Naive B cell (primary cell): Measurements from ENCODE around the gene OTOP2. TPM values are rescaled to one million over a fixed set of nuclear protein-coding genes. Genes with fewer than 3 reads are reported as not detected.
"Not testable (repeated sequence)": the region's sequence is repeated elsewhere in the genome, so short reads cannot be mapped to it uniquely, and the experiment has no call there.

Experiments
- ATAC-seq, 2 donors: fragments of 150-1000 bp; cut with Tn5 transposase; 2 replicates each; pipeline ENCODE4 v1.10.0; 2021; ENCODE audit warnings: low read depth in 2 of 2, mild to moderate bottlenecking in 2 of 2, moderate library complexity in 2 of 2
- DNase-seq: peaks from one replicate; pipeline ENCODE4 v3.0.0; 2022
- H3K27ac Mint-ChIP-seq, 6 donors: one replicate each; pipeline ENCODE4 v1.8.0; 2020 to 2022; ENCODE audit warnings: mild to moderate bottlenecking in 6 of 6, mixed read lengths in 6 of 6, moderate library complexity in 5 of 6, inconsistent platforms in 2 of 6
- H3K27me3 Mint-ChIP-seq, 3 donors: one replicate each; pipeline ENCODE4 v1.8.0; 2021 to 2022; ENCODE audit warnings: mixed read lengths in 3 of 3, mild to moderate bottlenecking in 1 of 3
- H3K36me3 Mint-ChIP-seq, 2 donors: one replicate each; pipeline ENCODE4 v1.8.0; 2020 to 2022; ENCODE audit warnings: mixed read lengths in 2 of 2, inconsistent platforms in 1 of 2, mild to moderate bottlenecking in 1 of 2
- H3K4me1 Mint-ChIP-seq, 3 donors: one replicate each; pipeline ENCODE4 v1.8.0; 2020 to 2022; ENCODE audit warnings: mixed read lengths in 3 of 3, inconsistent platforms in 1 of 3, mild to moderate bottlenecking in 1 of 3, moderate library complexity in 1 of 3
- H3K4me3 Mint-ChIP-seq, 8 donors: one replicate each; pipeline ENCODE4 v1.8.0; 2020 to 2022; ENCODE audit warnings: mild to moderate bottlenecking in 8 of 8, mixed read lengths in 8 of 8, moderate library complexity in 8 of 8, inconsistent platforms in 2 of 8
- H3K9me3 Mint-ChIP-seq, 7 donors: one replicate each; pipeline ENCODE4 v1.8.0; 2020 to 2022; ENCODE audit warnings: mixed read lengths in 7 of 7, mild to moderate bottlenecking in 5 of 7, inconsistent platforms in 2 of 7, moderate library complexity in 1 of 7
- polyA plus RNA-seq, 6 donors: library from polyadenylated mRNA; unstranded; fragments of 300-500 nt; fragmentation: Illumina TruSeq; gene quantifications; one replicate each; pipeline ENCODE4 v1.2.3, GENCODE V29; 2021; ENCODE audit warnings: low read depth in 6 of 6

OTOP2 gene
- polyA plus RNA-seq, 6 donors from 2014 or later: not detected

DNA sequence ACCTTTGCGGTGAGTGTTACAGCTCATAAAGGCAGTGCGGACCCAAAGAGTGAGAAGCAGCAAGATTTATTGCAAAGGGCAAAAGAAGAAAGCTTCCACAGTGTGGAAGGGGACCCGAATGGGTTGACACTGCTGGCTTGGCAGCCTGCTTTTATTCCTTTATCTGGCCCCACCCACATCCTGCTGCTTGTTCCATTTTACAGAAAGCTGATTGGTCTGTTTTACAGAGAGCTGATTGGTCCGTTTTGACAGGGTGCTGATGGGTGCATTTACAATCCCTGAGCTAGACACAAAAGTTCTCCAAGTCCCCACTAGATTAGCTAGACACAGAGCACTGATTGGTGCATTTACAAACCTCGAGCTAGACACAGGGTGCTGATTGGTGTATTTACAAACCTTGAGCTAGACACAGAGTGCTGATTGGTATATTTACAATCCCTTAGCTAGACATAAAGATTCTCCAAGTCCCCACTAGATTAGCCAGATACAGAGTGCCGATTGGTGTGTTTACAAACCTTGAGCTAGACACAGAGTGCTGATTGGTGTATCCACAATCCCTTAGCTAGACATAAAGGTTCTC, 17.8 kb upstream of the OTOP2 start:
- not testable (repeated sequence) for H3K4me1 Mint-ChIP-seq, ATAC-seq, H3K4me3 Mint-ChIP-seq, H3K27ac Mint-ChIP-seq, H3K9me3 Mint-ChIP-seq, H3K36me3 Mint-ChIP-seq, DNase-seq
- H3K27me3 Mint-ChIP-seq: peaks cover 21 to 67% (median 37%) of the 10 kb centered on the region in 3 donors

DNA sequence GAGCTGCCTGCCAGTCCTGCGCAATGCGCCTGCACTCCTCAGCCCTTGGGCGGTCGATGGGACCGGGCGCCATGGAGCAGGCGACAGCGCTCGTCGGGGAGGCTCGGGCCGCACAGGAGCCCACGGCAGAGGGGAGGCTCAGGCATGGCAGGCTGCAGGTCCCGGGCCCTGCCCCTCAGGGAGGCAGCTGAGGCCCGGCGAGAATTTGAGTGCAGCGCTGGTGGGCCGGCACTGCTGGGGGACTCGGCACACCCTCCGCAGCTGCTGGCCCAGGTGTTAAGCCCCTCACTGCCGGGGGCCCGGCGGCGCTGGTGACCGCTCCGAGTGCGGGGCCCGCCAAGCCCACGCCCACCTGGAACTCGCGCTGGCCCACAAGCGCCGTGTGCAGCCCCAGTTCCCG, 17.1 kb upstream of the OTOP2 start:
- H3K36me3 Mint-ChIP-seq: no peaks in the 10 kb centered on the region
- H3K4me1 Mint-ChIP-seq: no peaks in the 10 kb centered on the region
- no peaks in the 10 kb centered on the region for H3K9me3 Mint-ChIP-seq
- H3K4me3 Mint-ChIP-seq: no peak overlapping the region
- no peak for DNase-seq
- H3K27ac Mint-ChIP-seq: no peak overlapping the region
- ATAC-seq: no peak
- peaks cover 15 to 60% (median 30%) of the 10 kb centered on the region in 3 donors for H3K27me3 Mint-ChIP-seq

DNA sequence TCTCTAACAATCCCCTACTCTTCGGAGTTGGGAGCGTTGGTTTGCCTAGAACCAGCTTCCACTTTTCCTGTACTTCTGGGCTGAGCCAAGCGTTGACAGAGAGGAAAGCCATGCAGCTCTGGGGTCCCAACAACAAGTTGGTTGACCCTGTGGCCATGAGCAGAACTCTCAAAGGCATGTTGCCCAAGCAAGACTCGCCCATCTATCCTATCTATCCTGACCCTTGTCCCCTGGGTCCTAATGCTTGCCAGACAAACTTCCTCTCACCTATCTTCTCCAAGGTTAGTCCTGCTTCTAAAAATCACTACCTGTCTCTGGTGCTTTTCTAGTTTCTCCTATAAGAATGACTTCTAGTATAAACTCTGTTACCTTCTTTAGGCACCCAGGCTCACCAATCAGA, 15.0 kb upstream of the OTOP2 start:
- ATAC-seq, DNase-seq, H3K4me3 Mint-ChIP-seq, H3K9me3 Mint-ChIP-seq, H3K4me1 Mint-ChIP-seq, H3K36me3 Mint-ChIP-seq, H3K27ac Mint-ChIP-seq: not testable (repeated sequence)
- peaks cover 12 to 49% (median 13%) of the 10 kb centered on the region in 3 donors for H3K27me3 Mint-ChIP-seq

DNA sequence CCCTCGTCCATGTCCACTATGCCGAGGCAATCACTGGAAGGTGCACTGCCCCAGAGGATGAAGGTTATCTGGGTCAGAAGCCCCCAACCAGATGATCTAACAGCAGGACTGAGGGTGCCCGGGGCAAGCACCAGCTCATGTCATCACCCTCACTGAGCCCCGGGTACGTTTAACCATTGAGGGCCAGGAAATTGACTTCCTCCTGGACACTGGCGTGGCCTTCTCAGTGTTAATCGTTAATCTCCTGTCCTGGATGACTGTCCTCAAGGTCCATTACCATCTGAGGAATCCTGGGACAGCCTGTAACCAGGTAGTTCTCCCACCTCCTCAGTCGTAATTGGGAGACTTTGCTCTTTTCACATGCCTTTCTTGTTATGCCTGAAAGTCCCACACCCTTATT, 12.7 kb upstream of the OTOP2 start:
- not testable (repeated sequence) for H3K36me3 Mint-ChIP-seq, DNase-seq, H3K4me1 Mint-ChIP-seq, ATAC-seq, H3K9me3 Mint-ChIP-seq, H3K4me3 Mint-ChIP-seq, H3K27ac Mint-ChIP-seq
- H3K27me3 Mint-ChIP-seq: peaks cover 14 to 42% (median 28%) of the 10 kb centered on the region in 3 donors

DNA sequence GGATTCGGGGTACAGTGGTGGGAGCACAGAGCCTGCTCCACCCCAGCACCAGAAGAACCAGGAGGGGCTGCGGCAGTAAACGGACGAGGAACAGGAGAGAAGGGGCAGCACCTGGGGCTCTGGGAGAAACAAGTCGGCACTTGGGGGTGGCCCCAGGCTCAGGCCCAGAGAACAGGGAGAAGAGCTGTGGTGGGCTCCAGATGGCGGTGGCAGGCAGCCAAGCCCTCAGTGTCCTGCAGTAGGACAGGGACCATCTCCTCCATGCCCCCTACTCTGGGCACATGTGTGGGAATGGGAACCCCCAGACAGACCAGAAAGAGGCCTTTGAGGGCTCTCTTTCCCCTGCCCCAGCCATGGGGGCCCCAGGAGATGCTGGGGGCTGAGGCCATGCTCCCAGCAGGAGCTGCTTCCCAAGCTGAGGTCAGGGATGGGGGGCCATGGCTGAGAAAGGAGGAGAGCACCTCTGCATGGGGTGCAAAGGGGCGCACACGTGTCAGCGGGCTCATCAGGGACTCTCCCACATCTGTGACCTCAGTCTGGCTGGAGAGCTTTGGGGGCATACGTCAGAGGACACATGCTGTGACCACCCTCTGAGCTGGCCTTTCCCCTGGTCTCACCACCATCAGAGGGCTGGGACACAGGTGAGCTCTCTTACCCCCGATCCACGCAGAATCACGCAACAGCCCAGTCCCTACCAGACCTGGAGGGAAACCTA, 7.8 kb upstream of the OTOP2 start:
- DNase-seq (no peak), ATAC-seq (no peak)
- Mint-ChIP-seq H3K9me3 (peaks cover 0 to 5% (median 0%) of the 10 kb centered on the region in 7 donors), H3K36me3 (no peaks in the 10 kb centered on the region), H3K27ac (no peak overlapping the region), H3K4me1 (peaks cover 0 to 3% (median 0%) of the 10 kb centered on the region in 3 donors), H3K27me3 (peaks cover 20 to 58% (median 42%) of the 10 kb centered on the region in 3 donors), H3K4me3 (no peak overlapping the region)

DNA sequence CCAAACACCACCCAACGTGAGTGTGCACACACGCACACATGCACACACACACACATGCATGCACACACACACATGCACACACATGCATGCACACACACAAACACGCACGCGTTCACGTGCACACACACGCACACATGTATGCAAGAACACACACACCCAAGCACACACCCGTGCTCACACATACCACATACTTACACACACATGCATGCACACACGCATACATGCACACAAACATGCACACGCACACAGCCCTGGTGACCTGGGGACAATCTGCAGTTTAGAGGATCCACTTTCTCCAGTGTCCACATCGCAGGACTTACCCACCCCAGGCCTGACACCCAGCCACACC, 7.2 kb upstream of the OTOP2 start:
- Mint-ChIP-seq H3K4me3 (no peak overlapping the region), H3K4me1 (peaks cover 0 to 3% (median 0%) of the 10 kb centered on the region in 3 donors), H3K27me3 (peaks cover 20 to 63% (median 47%) of the 10 kb centered on the region in 3 donors), H3K27ac (no peak overlapping the region), H3K36me3 (no peaks in the 10 kb centered on the region), H3K9me3 (peaks cover 0 to 5% (median 0%) of the 10 kb centered on the region in 7 donors)
- ATAC-seq: no peak
- DNase-seq: no peak

DNA sequence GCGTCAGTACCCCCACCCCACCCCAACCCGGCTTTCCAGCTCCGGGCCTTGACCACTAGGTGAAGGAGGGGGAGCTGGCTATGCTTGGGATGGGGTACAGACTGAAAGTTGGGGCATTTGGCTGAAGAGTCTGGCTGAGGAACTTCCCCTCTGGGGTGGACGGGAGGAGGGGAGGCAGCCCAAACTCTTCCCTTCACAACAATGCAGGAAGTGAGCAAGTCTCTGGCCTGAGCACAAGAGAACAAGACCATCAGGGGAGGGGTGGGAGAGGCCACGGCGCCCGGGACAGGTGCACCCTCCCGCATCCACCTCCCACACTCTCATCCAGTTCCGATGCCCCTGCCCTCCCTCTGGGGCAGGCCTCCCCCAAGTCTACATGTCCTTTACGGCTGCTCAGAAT, 6.6 kb upstream of the OTOP2 start:
- DNase-seq (no peak), ATAC-seq (no peak)
- Mint-ChIP-seq H3K4me1 (peaks cover under 1 to 4% (median 2%) of the 10 kb centered on the region in 3 donors), H3K36me3 (no peaks in the 10 kb centered on the region), H3K4me3 (no peak overlapping the region), H3K27me3 (peaks cover 21 to 66% (median 52%) of the 10 kb centered on the region in 3 donors), H3K27ac (no peak overlapping the region), H3K9me3 (peaks cover 0 to 5% (median 0%) of the 10 kb centered on the region in 7 donors)

DNA sequence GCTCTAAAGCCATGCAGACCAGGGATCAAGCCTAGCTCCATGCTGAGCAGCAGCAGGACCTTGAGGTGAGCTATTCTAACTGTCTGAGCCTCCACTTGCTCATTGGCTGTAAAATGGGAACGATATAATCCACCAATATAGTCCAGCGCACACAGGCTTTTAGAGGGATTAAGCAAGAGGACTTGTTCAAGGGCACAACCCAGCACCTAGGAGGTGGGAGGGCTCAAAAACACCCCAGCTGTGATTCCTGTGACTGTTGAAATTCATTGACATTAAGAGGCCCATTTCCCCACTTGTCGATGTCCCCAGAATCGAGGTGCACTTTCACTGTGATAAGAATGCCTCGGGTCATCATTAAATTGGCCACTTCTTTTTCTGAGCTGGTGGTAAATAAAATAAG, 5.2 kb upstream of the OTOP2 start:
- no peak for ATAC-seq

DNA sequence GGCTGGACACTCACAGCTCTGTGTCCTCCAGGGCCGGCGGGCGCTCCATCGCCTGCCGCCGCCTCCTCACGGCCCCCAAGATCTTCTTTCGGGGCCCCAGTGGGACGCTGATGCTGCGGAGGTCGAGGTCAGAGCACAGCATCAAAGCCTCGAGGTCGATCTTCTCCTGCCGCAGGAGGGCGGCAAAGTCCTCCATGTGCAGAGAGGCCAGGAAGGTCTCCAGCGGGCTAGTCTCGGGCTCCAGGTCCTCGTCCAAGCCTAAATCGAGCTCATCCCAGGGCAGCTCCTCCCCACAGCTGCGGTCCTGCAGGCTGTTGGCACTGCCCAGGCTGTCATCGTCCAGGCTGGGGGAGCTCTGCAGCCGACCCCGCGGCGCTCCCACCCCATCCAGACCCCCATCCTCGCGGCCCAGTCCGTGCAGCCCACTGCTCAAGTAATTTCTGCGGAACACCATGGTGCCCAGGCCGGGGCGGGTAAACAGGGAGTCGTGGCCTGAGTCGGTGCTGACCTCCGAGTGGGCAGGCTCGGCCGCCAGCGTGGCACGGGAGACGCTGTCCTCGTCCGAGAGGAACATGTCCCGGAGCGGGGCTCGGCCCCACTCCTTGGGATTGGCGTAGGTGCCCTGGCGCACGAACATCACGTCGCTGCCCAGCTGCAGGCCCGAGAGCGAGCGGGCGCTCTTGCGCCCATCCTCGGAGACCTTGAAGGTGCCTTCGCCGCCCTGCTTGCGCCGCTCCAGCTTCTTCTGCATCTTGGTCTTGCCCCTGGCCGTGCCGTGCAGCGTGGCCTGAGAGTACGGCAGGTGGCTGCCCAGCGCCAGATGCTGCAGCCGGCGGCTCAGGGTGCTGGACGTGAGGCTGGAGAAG, 4.4 kb upstream of the OTOP2 start:
- no peak overlapping the region for H3K27ac Mint-ChIP-seq
- H3K4me3 Mint-ChIP-seq: no peak overlapping the region
- H3K36me3 Mint-ChIP-seq: no peaks in the 10 kb centered on the region
- DNase-seq (no peak), ATAC-seq (no peak)
- peaks cover 0 to 5% (median 0%) of the 10 kb centered on the region in 7 donors for H3K9me3 Mint-ChIP-seq
- H3K27me3 Mint-ChIP-seq: peaks cover 21 to 87% (median 63%) of the 10 kb centered on the region in 3 donors
- peaks cover 13 to 14% (median 14%) of the 10 kb centered on the region in 3 donors for H3K4me1 Mint-ChIP-seq

More for the DNA sequence above, 5.2 kb upstream of the OTOP2 start:
- Mint-ChIP-seq H3K4me1 (peaks cover 7 to 10% (median 8%) of the 10 kb centered on the region in 3 donors), H3K27ac (no peak overlapping the region), H3K9me3 (peaks cover 0 to 5% (median 0%) of the 10 kb centered on the region in 7 donors), H3K4me3 (no peak overlapping the region), H3K27me3 (peaks cover 24 to 79% (median 58%) of the 10 kb centered on the region in 3 donors), H3K36me3 (no peaks in the 10 kb centered on the region)
- no peak for DNase-seq

DNA sequence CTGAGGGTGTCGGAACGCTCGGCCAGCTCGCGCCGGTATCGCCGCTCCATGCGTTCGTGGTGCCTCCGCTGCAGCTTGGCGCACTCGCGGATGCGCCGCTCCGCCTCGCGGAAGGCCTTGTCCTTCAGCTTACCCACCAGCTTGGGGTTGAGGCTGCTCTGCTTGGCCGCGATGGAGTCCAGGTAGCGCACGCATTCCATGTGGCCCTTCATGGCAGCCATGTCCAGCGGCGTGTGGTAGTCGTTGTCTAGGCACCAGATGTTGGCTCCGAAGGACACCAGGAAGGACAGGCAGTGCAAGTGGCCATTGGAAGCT, 3.8 kb upstream of the OTOP2 start:
- Mint-ChIP-seq H3K27me3 (peaks cover 25 to 93% (median 64%) of the 10 kb centered on the region in 3 donors), H3K9me3 (peaks cover 0 to 5% (median 0%) of the 10 kb centered on the region in 7 donors), H3K4me3 (peak overlapping the region in 1 of 8 donors; percentile 41), H3K36me3 (no peaks in the 10 kb centered on the region), H3K27ac (no peak overlapping the region), H3K4me1 (peaks cover 13 to 17% (median 17%) of the 10 kb centered on the region in 3 donors)
- no peak for DNase-seq
- no peak for ATAC-seq

DNA sequence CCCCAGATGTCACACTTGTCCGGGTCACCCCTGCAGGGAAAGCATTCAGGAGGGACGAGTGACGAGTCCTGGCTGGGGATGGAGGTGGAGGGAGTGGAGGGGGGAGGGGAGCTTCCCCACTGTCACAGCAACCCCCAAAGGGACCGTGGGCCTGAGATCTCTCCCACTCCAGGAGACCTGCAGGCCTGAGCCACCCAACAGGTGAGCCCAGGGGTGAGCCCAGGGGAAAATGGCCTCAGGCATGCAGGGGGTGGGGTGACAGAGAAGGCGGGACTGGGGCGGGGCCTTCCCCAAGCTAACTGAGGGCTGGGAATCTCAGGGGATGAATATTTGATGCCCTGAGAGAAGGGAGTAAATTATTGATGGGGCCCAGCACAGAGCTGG, 3.4 kb upstream of the OTOP2 start:
- peaks cover 13 to 17% (median 17%) of the 10 kb centered on the region in 3 donors for H3K4me1 Mint-ChIP-seq
- no peak overlapping the region for H3K27ac Mint-ChIP-seq
- H3K36me3 Mint-ChIP-seq: no peaks in the 10 kb centered on the region
- DNase-seq (no peak), ATAC-seq (no peak)
- H3K27me3 Mint-ChIP-seq: peaks cover 28 to 96% (median 67%) of the 10 kb centered on the region in 3 donors
- H3K4me3 Mint-ChIP-seq: no peak overlapping the region
- peaks cover 0 to 5% (median 0%) of the 10 kb centered on the region in 7 donors for H3K9me3 Mint-ChIP-seq

DNA sequence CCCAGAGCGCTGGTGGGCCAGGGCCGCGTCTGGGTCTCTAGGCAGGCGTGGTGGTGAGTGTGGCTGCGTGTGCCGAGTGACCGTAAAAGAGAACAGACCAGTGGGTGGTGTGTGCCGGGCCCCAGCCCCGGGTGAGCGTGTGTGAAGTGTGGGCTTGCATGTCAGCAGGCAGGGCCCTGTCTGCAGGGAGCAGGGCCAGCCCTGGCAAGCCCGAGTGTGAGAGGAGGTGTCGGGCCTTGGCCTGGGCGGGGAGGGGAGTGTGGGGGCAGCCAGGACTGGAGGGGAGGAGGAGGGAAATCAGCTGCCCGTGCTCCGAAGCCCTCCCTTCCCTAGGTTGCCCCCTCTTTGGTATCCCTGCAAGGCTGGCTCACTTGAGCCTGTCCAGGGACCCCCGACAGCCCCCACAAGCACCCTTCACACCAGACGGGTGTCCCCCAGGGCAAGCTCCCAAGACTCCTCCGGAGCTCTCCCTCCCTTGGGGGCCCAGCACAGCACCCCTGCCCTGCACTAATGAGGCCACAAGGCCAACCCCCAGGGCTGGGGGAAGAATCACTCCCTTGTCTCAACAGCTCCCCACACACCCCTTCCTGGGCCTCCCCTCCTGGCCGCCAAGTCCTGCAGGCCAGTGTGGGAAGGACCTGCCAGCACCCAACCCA, 2.9 kb upstream of the OTOP2 start:
- Mint-ChIP-seq H3K4me3 (no peak overlapping the region), H3K9me3 (peaks cover 0 to 5% (median 0%) of the 10 kb centered on the region in 7 donors), H3K27me3 (peaks cover 30 to 97% (median 67%) of the 10 kb centered on the region in 3 donors), H3K36me3 (no peaks in the 10 kb centered on the region), H3K4me1 (peaks cover 13 to 17% (median 17%) of the 10 kb centered on the region in 3 donors), H3K27ac (no peak overlapping the region)
- no peak for ATAC-seq
- DNase-seq: no peak

DNA sequence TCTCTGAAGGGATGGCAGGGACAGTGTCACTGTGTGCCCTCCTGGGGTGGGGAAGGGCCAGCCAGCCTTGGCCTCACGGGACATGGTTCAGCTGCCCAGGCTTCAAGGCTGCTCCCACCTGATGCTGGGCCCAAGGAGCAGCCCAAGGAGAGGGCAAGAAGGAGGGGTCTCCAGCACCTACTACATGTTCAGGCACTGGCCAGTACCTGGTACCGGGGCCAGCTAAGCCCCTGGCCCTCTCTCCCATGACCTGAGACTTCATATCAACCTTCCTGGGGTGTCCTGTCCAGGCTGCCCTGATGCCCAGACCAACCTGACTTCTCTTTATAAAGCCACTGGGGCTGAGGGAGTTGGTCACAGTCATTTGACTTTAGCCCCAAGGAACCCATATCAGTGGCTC, 2.3 kb upstream of the OTOP2 start:
- peaks cover 31 to 97% (median 66%) of the 10 kb centered on the region in 3 donors for H3K27me3 Mint-ChIP-seq
- peaks cover 13 to 17% (median 17%) of the 10 kb centered on the region in 3 donors for H3K4me1 Mint-ChIP-seq
- DNase-seq (no peak), ATAC-seq (no peak)
- H3K27ac Mint-ChIP-seq: no peak overlapping the region
- no peak overlapping the region for H3K4me3 Mint-ChIP-seq
- H3K36me3 Mint-ChIP-seq: no peaks in the 10 kb centered on the region
- H3K9me3 Mint-ChIP-seq: peaks cover 0 to 2% (median 0%) of the 10 kb centered on the region in 7 donors
